Jurkat, Clone E6-1 (cell line): ENCODE results near the gene APPL2.

ENCODE experiments used
- DNase-seq: peaks from one replicate; pipeline ENCODE4 v3.0.0-alpha.2; 2011; ENCODE audit warnings: low read depth, low spot score
- H3K4me3 ChIP-seq: 2 replicates; pipeline ENCODE4 v1.5.1; 2011; ENCODE audit warnings: mild to moderate bottlenecking, low read length, control low read depth, moderate library complexity

Gene APPL2

DNA sequence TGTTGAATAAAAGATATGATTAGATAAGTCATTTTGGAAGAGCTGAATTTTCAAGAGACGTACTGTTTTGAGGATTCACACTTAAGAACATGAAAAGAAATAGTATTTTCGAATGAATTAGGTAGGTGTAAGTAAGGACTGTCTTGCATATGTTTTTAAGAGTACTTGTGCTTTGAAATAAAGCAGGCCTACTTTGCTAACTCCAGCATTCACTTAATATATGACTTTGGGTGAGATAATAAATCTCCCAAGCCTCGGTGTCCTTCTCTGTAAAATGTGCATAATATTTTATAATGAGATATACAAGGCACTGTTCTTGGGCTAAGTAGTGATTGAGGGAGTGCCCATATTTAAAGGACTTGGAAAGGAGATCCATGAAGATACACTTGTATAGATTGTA is 73.8 kb downstream of the APPL2 start:
- no peak for DNase-seq
- H3K4me3 ChIP-seq, result no peak overlapping the region

GRCh38 chr12:105158876-105159275 is 77.1 kb downstream of the APPL2 start:
- no peak overlapping the region for H3K4me3 ChIP-seq
- no peak for DNase-seq

DNA sequence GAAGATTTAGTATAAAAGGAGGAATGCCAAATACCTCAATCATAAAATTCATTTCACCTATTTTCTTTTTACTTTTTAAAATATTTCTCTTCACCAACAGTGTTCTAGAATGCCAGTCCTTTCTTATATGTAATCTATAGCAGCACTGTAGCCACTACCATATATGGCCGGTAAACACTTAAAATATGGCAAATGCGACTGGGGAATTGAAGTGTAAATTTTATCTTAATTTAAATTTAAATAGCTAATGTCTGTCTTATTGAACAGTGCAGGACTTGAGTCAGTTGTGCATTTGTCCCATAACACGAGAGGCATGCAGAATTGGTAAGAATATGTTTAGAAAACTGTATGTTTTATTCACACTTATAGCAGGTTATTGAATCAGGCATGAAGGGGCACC is 78.4 kb downstream of the APPL2 start:
- no peak overlapping the region for H3K4me3 ChIP-seq
- no peak for DNase-seq

DNA sequence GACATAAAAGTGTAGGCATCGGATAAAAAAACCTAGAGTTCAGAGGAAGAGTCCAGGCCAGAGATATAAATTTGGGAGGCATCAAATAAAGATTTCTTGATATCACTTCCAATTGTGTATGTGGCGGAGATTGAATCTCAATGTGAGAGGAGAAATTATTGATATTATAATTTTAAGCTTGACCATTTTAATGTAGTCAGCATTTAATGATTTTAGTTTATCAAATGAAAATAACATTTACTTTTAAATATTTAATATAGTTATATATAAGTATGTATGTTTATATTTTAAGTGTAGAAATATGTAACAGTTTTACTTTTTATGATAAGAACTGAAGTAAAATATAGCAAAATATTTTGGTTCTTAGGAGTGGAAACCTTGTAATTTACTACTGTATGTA is 79.7 kb downstream of the APPL2 start:
- no peak for DNase-seq
- H3K4me3 ChIP-seq, result no peak overlapping the region

DNA sequence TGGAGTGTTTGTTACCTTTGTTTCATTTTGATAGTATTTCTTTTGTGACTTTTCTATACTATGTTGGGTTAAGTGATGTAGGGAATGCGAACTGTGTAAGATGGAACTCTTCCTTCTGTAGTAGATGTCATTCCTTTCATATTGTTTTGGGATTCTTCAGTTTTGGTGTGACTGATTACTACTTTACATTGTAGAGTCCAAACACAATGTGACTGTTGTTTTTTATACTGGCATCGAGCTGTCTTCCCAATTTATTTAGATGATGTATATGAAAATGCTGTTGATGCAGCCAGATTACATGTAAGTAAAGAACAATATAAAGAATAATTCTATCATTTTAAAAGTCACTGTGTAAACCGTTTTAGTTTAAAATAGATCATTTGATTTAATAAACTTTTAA is 93.7 kb downstream of the APPL2 start:
- H3K4me3 ChIP-seq, result no peak overlapping the region
- no peak for DNase-seq

DNA sequence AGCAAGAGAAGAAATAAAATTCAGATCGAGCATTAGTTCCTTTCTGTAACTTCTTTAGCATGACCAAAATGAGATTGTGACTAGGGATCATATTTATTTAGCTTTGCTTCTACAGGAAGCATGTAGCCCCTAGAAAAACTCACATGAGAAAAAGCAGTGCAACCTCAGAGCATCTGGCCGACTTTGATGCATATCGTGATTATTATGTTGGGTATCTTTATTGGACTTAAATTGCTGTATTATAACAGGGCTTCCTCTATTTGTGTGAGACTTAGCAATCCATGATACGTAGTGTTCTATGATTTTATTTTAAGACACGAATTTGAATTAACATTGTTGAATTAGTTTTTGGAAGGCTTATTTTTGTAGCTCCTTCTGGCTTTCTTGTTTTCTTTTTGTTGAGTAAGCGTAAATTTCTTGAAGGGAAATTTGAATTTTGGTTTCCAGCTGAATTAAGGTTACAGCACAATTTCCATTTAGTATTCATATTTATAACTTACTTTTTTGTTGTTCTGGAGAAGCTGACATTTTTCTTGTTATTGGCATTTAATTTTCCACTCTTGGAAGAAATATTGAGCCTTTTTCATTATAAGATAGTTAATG is 94.6 kb downstream of the APPL2 start:
- no peak overlapping the region for H3K4me3 ChIP-seq
- DNase-seq, result no peak

DNA sequence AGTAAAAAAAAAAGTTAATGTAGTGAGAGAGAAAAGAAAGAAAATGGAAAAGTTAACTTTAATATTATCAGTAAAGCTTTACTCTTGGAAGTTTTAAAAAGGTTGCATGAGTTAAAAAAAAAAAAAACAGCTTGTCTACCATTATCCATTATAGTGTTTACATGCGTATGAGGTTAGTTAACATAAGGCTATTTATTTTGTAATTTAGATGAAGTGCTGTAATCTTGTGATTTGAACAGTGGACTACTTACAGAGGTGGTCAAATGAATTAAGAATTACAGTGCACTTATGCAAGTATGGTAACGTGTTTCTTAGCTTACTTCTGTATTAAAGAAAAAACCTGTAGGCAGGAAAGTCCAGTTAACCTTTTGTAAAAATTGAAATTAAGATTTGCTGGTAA is 97.7 kb downstream of the APPL2 start:
- DNase-seq, result no peak
- no peak overlapping the region for H3K4me3 ChIP-seq
